Midbrain (tissue), 1 donor: ENCODE data around the gene LRP1.

Experiments
- DNase-seq: peaks from one replicate; lab custom pipeline; 2025; lab: John Stamatoyannopoulos, UW

Gene LRP1

DNA sequence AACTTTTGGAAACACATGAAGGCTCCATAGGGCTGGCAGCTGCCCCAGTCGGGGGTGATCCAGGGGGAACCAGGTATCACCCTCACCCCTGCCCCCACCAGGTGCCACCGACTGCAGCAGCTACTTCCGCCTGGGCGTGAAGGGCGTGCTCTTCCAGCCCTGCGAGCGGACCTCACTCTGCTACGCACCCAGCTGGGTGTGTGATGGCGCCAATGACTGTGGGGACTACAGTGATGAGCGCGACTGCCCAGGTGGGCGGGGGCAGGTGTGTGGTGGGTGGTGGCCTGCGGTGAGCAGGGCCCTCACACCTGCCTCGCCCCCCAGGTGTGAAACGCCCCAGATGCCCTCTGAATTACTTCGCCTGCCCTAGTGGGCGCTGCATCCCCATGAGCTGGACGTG lies 66.0 kb downstream of the LRP1 start:
- DNase-seq: no peak

DNA sequence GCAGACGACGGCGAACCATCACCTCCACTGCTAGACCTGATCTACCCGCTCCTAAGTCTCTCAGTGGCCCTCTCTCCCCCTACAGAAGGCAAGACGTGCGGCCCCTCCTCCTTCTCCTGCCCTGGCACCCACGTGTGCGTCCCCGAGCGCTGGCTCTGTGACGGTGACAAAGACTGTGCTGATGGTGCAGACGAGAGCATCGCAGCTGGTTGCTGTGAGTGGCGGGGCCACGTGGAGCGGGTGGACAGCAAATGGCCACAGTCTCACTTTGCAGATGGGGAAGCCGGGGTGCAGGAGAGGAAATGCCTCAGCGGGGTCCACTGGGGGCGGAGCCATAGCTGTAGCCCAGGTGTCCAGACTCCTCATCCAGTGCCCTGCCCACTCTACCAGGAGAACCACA lies 66.9 kb downstream of the LRP1 start:
- no peak for DNase-seq

DNA sequence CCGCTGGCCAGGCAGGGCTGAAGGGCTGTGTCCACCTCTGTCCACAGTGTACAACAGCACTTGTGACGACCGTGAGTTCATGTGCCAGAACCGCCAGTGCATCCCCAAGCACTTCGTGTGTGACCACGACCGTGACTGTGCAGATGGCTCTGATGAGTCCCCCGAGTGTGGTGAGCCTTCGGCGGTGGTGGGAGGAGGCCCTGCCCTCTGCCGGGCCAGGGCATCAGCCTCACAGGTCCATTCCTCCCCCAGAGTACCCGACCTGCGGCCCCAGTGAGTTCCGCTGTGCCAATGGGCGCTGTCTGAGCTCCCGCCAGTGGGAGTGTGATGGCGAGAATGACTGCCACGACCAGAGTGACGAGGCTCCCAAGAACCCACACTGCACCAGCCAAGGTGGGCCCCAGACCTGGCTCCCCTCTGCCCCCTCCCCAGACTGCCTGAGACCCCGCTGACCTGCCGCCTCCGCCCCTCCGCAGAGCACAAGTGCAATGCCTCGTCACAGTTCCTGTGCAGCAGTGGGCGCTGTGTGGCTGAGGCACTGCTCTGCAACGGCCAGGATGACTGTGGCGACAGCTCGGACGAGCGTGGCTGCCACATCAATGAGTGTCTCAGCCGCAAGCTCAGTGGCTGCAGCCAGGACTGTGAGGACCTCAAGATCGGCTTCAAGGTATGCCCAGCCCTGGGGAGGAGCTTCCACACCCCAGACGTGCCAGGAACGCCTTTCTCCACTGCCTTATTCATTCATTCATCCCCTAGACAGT lies 67.5 kb downstream of the LRP1 start:
- DNase-seq: no peak

DNA sequence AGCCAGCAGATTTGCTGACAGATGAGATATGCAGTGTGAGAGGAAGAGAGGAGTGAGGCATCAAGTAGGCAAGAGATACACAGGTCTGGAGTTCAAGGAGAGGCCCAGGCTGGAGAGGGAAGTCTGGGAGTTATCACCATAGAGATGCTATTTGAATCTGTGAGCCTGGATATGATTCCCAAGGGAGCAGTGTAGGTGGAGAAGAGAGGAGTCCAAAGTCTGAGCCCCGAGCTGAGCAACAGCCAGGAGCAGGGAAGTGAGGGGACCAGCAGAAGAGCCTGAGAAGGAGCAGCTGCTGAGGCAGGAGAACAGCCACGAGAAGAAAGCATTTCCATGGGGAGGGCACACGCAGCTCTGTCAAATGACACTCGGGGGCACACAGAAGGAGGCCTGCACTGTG lies 68.2 kb downstream of the LRP1 start:
- DNase-seq: no peak

DNA sequence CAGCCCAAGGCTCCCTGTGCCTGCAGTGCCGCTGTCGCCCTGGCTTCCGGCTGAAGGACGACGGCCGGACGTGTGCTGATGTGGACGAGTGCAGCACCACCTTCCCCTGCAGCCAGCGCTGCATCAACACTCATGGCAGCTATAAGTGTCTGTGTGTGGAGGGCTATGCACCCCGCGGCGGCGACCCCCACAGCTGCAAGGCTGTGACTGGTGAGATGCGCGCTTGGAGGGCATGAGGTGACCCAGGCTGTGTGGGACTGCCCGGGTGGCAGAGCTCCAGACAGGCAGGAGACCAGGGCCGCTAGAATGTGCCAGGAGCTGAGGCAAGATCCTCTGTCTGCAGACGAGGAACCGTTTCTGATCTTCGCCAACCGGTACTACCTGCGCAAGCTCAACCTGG lies 68.7 kb downstream of the LRP1 start:
- no peak for DNase-seq

DNA sequence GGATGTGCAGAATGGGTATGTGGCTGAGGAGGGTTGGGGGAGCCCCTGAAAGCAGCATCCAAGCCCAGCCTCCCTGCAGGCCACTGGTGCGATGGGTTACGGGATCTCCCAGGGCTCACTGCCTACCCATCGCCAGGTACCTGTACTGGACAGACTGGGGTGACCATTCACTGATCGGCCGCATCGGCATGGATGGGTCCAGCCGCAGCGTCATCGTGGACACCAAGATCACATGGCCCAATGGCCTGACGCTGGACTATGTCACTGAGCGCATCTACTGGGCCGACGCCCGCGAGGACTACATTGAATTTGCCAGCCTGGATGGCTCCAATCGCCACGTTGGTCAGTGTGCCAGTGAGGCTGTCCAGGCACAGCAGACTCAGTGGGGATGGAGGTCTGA lies 70.0 kb downstream of the LRP1 start:
- DNase-seq: no peak

DNA sequence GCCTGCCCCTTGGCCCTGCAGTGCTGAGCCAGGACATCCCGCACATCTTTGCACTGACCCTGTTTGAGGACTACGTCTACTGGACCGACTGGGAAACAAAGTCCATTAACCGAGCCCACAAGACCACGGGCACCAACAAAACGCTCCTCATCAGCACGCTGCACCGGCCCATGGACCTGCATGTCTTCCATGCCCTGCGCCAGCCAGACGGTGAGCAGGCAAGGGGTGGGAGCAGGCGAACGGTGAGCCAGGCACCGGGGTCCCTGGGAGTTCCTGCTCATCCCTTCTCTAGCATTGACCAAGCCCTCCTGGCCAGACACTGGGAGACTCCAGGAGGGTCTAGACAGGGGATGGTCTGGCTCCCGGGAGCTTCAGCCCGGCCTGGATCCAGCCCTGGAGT lies 70.9 kb downstream of the LRP1 start:
- DNase-seq: no peak

DNA sequence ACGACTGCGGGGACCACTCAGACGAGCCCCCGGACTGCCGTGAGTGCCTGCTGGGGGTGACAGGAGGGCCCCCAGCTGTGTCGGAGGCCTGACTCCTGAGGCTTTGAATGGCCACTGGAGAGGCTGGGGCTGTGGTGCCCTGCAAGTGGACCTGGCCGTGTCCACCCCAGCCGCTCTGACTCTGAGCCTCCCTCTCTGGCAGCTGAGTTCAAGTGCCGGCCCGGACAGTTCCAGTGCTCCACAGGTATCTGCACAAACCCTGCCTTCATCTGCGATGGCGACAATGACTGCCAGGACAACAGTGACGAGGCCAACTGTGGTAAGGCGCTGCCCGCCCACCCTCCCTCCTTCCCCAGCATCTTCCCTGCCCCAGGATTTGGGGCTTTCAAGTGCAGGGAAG lies 72.2 kb downstream of the LRP1 start:
- no peak for DNase-seq

DNA sequence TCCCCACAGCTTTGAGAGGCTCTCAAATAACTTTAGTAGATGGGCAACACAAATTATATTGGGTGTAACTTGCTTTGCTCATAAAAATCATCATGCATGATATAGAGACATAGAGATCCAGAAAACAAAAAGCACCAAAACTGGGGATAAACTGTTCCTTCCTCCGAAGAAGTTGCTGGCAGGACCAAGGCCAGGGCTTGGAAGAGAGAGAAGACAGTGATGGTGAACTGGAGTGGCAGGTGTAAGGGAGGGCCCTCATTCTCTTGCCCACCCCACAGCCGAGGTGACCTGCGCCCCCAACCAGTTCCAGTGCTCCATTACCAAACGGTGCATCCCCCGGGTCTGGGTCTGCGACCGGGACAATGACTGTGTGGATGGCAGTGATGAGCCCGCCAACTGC lies 72.9 kb downstream of the LRP1 start:
- no peak for DNase-seq

DNA sequence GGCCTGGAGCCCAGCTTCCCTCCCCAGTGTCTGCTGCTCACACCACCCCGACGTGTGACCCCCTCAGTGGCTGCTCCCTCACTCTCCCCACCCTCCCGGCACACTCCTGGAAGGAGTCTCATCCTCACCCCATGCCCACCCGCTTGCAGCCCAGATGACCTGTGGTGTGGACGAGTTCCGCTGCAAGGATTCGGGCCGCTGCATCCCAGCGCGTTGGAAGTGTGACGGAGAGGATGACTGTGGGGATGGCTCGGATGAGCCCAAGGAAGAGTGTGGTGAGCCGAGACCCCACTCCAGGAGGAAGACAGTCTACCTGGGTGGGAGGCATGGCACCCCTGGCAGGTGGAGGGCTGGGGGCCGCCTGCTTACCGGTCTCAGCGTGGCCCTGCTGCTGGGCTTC lies 73.3 kb downstream of the LRP1 start:
- DNase-seq: no peak

DNA sequence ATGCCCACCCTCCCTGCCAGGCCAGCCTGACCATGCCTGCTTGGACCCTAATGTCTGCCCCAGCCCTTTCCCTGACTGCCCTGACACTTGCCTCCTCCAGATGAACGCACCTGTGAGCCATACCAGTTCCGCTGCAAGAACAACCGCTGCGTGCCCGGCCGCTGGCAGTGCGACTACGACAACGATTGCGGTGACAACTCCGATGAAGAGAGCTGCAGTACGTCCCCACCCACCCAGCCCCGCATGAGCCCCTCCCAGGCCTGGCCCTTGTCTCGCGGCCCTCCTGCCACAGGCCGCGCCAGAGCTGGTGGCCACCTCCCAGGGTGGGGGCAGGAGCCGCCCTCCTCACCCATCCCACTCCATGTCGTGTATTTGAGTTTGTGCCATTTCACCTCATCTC lies 74.0 kb downstream of the LRP1 start:
- no peak for DNase-seq

DNA sequence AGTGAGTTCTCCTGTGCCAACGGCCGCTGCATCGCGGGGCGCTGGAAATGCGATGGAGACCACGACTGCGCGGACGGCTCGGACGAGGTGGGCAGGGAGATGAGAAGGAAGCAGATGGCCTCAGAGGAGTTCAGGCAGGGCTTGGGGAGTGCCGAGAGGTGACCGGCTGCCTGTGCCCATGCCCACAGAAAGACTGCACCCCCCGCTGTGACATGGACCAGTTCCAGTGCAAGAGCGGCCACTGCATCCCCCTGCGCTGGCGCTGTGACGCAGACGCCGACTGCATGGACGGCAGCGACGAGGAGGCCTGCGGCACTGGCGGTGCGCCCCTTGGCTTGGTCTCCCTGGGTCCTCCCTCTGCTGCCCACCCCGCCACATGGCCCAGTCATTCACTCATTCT lies 74.9 kb downstream of the LRP1 start:
- no peak for DNase-seq

DNA sequence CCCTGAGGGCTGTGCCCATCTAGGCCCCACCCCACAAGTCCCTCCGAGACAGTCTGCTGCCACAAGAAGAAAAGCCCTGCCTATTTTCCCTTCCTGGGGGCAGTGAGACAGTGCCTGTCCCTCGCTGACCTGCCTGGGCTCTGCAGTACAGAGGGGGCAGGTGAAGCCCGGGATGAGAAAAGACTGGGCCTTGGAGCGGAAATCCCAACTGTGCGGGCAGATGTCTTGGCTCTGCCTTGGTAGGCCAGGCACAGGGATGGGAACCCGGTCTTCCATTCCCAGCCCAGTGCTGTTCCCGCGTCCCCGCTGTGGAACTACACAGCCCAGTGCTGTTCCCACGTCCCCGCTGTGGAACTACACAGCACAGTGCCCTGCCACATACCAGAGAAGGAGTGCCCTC lies 75.5 kb downstream of the LRP1 start:
- DNase-seq: no peak

DNA sequence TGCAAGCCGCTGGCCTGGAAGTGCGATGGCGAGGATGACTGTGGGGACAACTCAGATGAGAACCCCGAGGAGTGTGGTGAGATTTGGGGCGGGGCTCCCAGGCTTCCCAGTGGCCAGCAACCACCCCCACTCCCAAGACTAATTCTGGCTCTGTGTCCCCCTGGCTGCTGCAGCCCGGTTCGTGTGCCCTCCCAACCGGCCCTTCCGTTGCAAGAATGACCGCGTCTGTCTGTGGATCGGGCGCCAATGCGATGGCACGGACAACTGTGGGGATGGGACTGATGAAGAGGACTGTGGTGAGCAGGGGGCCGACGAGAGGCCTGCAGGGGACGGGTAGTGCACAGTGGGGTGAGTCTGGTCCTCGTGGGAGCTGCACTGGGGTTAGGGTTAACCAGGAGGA lies 76.2 kb downstream of the LRP1 start:
- DNase-seq: no peak

DNA sequence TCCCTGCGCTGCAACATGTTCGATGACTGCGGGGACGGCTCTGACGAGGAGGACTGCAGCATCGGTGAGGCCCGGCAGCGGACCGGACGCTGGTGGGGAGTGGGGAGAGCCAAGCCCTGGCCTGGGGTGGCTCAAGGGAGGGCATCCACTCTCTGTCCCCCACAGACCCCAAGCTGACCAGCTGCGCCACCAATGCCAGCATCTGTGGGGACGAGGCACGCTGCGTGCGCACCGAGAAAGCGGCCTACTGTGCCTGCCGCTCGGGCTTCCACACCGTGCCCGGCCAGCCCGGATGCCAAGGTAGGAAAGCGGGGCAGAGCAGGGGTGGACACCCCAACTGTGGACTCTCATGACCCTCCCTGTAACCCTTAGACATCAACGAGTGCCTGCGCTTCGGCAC lies 76.9 kb downstream of the LRP1 start:
- no peak for DNase-seq

DNA sequence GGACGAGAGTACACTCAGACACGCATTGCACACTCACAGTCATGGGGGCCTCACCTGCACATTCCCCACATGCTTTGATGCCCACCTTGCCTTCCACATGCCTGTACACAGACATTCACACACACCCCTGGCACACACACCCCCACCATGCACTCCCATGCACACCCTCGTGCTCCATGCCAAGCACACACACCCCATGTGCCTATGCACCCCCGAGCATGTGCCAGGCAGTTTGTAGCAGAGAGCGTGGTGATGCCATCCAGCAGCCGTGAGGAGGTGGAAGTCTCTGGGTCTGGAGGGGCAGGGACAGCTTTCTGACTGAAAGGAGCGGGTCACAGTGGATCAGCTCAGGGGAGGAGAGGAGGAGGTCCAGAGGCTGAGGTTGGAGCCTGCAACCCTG lies 77.6 kb downstream of the LRP1 start:
- no peak for DNase-seq

DNA sequence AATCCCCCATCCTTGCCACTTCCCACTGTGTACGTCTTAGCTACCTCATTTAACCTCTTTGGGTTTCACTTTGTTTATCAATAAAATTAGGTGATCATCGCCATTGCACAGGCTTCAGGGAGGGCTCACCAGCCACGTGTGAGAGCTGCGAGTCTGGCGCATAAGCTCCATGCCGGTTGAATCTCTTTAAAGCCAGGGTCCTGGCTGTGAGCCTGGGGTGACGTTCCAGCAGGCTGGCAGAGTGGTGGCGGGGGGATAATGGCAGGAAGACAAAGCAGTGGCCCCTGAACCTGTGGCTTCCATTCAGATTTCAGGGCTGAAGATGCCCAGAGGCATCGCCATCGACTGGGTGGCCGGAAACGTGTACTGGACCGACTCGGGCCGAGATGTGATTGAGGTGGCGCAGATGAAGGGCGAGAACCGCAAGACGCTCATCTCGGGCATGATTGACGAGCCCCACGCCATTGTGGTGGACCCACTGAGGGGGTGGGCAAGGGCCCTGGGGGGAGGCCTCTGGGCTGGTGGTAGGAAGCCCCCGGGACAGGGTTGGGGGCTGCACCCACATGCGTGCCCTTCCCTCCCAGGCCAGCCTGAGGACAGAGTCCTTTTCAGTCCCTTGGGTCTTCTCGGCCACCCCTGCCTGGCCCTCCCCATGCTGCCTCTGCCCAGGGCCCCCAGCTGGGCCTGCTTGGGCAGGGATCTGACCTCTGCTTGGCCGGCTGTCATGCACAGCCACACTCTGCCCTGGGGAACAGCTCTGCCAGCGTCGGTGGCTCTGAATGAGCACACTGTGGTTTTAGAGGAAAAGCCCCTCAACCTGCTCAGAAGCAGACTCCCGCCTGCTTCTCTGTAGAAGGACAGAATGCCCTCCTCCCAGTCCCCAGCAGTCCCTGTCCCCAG lies 79.7 kb downstream of the LRP1 start:
- DNase-seq: no peak

DNA sequence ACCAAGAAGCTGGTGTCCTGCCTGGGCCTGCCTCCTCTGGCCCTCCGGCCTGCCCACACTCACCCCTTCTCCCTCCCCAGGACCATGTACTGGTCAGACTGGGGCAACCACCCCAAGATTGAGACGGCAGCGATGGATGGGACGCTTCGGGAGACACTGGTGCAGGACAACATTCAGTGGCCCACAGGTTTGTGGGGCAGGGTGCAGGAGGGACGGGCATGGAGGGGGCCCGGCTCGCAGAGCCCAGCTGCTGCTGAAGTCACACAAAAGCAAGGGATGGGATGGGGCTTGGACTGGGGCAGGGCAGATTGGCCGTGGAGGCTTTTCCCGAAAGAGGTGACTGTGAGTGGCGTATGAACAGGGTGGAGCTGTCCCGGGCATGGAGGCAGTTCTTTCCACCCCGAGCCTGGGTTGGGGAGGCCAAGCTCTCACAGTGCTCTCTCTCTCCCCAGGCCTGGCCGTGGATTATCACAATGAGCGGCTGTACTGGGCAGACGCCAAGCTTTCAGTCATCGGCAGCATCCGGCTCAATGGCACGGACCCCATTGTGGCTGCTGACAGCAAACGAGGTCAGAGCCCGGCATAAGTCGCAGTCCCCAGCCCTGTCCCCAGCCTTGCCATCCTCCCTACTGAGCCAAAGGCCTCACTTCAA lies 80.5 kb downstream of the LRP1 start:
- DNase-seq: peak; percentile 58

DNA sequence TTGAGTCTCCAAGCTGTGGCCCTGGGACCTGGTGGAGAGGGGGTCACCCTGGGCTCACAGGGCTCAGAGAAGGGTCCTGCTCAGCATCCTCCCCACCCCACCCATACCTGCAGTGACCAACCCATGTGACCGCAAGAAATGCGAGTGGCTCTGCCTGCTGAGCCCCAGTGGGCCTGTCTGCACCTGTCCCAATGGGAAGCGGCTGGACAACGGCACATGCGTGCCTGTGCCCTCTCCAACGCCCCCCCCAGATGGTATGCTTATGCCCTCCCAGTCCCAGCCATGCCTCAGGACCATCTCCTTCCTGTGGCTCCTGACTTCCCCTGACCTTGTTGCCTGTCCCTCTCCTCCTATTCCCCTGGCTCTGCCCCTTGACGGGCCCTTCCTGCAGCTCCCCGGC lies 81.6 kb downstream of the LRP1 start:
- DNase-seq: no peak

DNA sequence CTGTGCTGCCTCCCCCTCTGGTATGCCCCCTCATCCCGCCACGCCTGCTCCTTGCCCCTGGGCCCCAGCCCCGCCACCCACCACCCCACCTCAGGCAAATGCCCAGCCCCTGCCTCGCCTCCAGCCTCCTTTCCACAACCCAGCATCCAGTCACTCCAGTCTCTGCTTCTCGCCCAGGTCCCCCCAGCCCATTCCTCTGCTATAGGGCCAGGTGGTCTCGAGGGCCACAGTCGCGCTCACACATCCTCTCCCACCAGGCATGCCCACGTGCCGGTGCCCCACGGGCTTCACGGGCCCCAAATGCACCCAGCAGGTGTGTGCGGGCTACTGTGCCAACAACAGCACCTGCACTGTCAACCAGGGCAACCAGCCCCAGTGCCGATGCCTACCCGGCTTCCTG lies 82.2 kb downstream of the LRP1 start:
- no peak for DNase-seq

DNA sequence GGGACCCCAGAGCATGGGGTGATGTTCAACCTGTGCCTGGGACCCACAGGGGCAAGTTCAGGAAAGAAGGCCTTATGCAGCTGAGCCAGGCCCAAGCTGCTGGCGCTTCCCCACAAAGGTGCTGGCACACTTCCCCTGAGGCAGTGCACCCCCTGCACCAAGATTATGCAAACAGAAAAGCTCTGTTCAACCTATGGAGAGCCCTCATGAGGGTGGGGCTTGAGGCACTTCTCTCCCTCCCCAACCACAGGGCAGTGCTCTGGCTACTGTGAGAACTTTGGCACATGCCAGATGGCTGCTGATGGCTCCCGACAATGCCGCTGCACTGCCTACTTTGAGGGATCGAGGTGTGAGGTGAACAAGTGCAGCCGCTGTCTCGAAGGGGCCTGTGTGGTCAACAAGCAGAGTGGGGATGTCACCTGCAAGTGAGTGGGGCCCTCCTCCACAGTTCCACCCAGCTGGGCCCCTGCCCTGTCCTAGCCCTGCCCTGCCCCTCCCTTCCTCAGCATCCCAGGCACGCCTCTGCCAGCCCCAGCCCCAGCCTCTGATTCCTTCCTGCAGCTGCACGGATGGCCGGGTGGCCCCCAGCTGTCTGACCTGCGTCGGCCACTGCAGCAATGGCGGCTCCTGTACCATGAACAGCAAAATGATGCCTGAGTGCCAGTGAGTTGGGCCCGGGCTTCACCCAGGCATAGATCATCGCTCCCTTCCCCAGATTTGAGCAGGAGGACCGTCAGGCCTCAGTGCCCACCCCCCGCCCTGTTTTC lies 82.8 kb downstream of the LRP1 start:
- DNase-seq: no peak
